Gastrocnemius medialis (tissue), 4 donors: ENCODE results near the gene ATOSA.

Experiments
- CTCF ChIP-seq, 5 experiments: fragments of 450-650 bp in 3 of 5; fragments of 200-600 bp in 2 of 5; sonication (generic) in 2 of 5; IDR thresholded peaks in 4 of 5; conservative IDR thresholded peaks in 1 of 5; 1 replicate in 4 of 5; 2 replicates in 1 of 5; pipeline ENCODE4 v1.5.1; 2016 to 2019; ENCODE audit warnings: antibody characterized with exemption in 5 of 5, mild to moderate bottlenecking in 3 of 5, moderate library complexity in 3 of 5
- POLR2A ChIP-seq, 2 donors: fragments of 450-650 bp; IDR thresholded peaks; one replicate each; pipeline ENCODE4 v1.6.1; 2017; ENCODE audit warnings: antibody characterized with exemption in 2 of 2, mild to moderate bottlenecking in 2 of 2, moderate library complexity in 2 of 2

GRCh38 chr15:52661909-52662308 lies 17.3 kb downstream of the ATOSA start:
- no peak for TF ChIP-seq POLR2A (IDR thresholded peaks at IDR 0.05)
- no peak for TF ChIP-seq CTCF (IDR thresholded peaks at IDR 0.05 in 4 of 5, conservative IDR thresholded peaks at IDR 0.05 in 1 of 5)
